HCT116 (cell line): ENCODE data around the gene TMEM132C. TPM values are rescaled to one million over a fixed set of nuclear protein-coding genes. Genes with fewer than 3 reads are reported as not detected.

Experiments used
- ATAC-seq: fragments of 200-7000 bp; cut with Tn5 transposase; 2 replicates; pipeline ENCODE4 v1.9.1; 2020; ENCODE audit warnings: mild to moderate bottlenecking, moderate library complexity
- BruUV-seq: library from RNA; stranded (reverse); fragments of 400-500 nt; replicated peaks from 2 replicates; lab custom pipeline; 2021; lab: Mats Ljungman, UMichigan
- CTCF ChIA-PET: fragments of 300-600 bp; sonication (Branson Sonifier 250); formaldehyde crosslinking; loops from one replicate; lab custom pipeline; 2021; ENCODE audit warnings: antibody characterized with exemption; lab: Charles Lee
- POLR2A ChIA-PET: fragments of 300-600, 350-600 bp; sonication (Branson Sonifier 250); formaldehyde crosslinking; loops from one replicate; lab custom pipeline; 2021; ENCODE audit warnings: antibody characterized with exemption; lab: Charles Lee
- RAD21 ChIA-PET, 2 experiments: fragments of 300-600 bp; sonication (Branson Sonifier 250); formaldehyde crosslinking; loops; one replicate each; lab custom pipeline; 2023; ENCODE audit warnings: low total read pairs in 2 of 2; ENCODE audit not compliant: uncharacterized antibody in 2 of 2, unreplicated experiment in 2 of 2, low non-redundant PET in 1 of 2; lab: Charles Lee
- DNase-seq: peaks from one replicate; pipeline ENCODE4 v3.0.0-alpha.2; 2010; ENCODE audit warnings: low read depth, low spot score
- H2AFZ ChIP-seq: fragments of 200-600 bp; shearing (Covaris generic), sonication (generic); 2 replicates; pipeline ENCODE4 v1.6.1; 2017; ENCODE audit warnings: low read depth, mixed run types, mixed read lengths, antibody characterized with exemption, low read length; ENCODE audit not compliant: poor library complexity, severe bottlenecking
- H3K27ac ChIP-seq: 2 replicates; pipeline ENCODE4 v1.5.1; 2012; ENCODE audit warnings: low read depth, low read length
- H3K27me3 ChIP-seq: fragments of 200-600 bp; sonication (generic); 2 replicates; pipeline ENCODE4 v1.6.1; 2016; ENCODE audit warnings: mixed run types, low read length, mixed read lengths; ENCODE audit not compliant: insufficient read depth
- H3K36me3 ChIP-seq, 2 experiments: fragments of 200-500 bp in 1 of 2; fragments of 200-600 bp in 1 of 2; sonication (Bioruptor generic) in 1 of 2; sonication (generic) in 1 of 2; 2 replicates each; pipeline versions ENCODE4 v1.5.1 to v1.6.1; 2014 to 2016; ENCODE audit warnings: low read length in 2 of 2, inconsistent platforms in 1 of 2, mixed read lengths in 1 of 2, mixed run types in 1 of 2; ENCODE audit not compliant: insufficient read depth in 2 of 2, control insufficient read depth in 1 of 2
- H3K4me1 ChIP-seq, 2 experiments: fragments of 200-600 bp in 1 of 2; sonication (generic) in 1 of 2; 2 replicates each; pipeline versions ENCODE4 v1.5.1 to v1.6.1; 2012 to 2017; ENCODE audit warnings: low read length in 2 of 2, inconsistent platforms in 1 of 2, mild to moderate bottlenecking in 1 of 2, mixed read lengths in 1 of 2, mixed run types in 1 of 2, moderate library complexity in 1 of 2; ENCODE audit not compliant: insufficient read depth in 2 of 2, control insufficient read depth in 1 of 2
- H3K4me2 ChIP-seq: fragments of 200-600 bp; sonication (generic); 2 replicates; pipeline ENCODE4 v1.6.1; 2017; ENCODE audit warnings: mixed run types, low read length, mixed read lengths
- H3K4me3 ChIP-seq, 2 experiments: fragments of 200-600 bp in 1 of 2; sonication (generic) in 1 of 2; replicated peaks in 1 of 2; 2 replicates each; pipeline ENCODE4 v1.5.1; 2011 to 2016; ENCODE audit warnings: low read length in 2 of 2, control low read depth in 1 of 2, low read depth in 1 of 2, mild to moderate bottlenecking in 1 of 2, mixed read lengths in 1 of 2, mixed run types in 1 of 2
- H3K79me2 ChIP-seq: fragments of 200-600 bp; sonication (generic); 2 replicates; pipeline ENCODE4 v1.6.1; 2017; ENCODE audit warnings: mild to moderate bottlenecking, mixed run types, low read length, moderate library complexity, mixed read lengths; ENCODE audit not compliant: insufficient read depth
- H3K9ac ChIP-seq: fragments of 200-600 bp; sonication (generic); 2 replicates; pipeline ENCODE4 v1.6.1; 2016; ENCODE audit warnings: low read length, mixed read lengths
- H3K9me2 ChIP-seq: fragments of 200-600 bp; sonication (generic), shearing (Covaris generic); 2 replicates; pipeline ENCODE4 v1.6.1; 2017; ENCODE audit warnings: mixed run types, mild to moderate bottlenecking, moderate library complexity; ENCODE audit not compliant: insufficient read depth
- H3K9me3 ChIP-seq, 2 experiments: fragments of 200-500 bp in 1 of 2; fragments of 200-600 bp in 1 of 2; sonication (Bioruptor generic) in 1 of 2; sonication (generic) in 1 of 2; 2 replicates each; pipeline ENCODE4 v1.6.1; 2014 to 2017; ENCODE audit warnings: low read length in 2 of 2, mixed read lengths in 2 of 2, inconsistent platforms in 1 of 2, low read depth in 1 of 2, mild to moderate bottlenecking in 1 of 2, mixed run types in 1 of 2, moderate library complexity in 1 of 2; ENCODE audit not compliant: control insufficient read depth in 1 of 2, insufficient read depth in 1 of 2
- H4K20me1 ChIP-seq: fragments of 200-600 bp; sonication (generic), shearing (Covaris generic); 2 replicates; pipeline ENCODE4 v1.6.1; 2017; ENCODE audit warnings: mixed run types, mild to moderate bottlenecking, moderate library complexity; ENCODE audit not compliant: insufficient read depth
- CBX3 ChIP-seq: IDR thresholded peaks from 2 replicates; pipeline ENCODE4 v1.6.1; 2012; ENCODE audit warnings: low read depth
- CEBPB ChIP-seq: IDR thresholded peaks from 2 replicates; pipeline ENCODE4 v1.6.1; 2012; ENCODE audit warnings: low read depth
- EGR1 ChIP-seq: IDR thresholded peaks from 2 replicates; pipeline ENCODE4 v1.6.1; 2012; ENCODE audit warnings: low read depth
- EZH2 ChIP-seq: fragments of 200-600 bp; sonication (generic); IDR thresholded peaks from 2 replicates; pipeline ENCODE4 v1.6.1; 2017; ENCODE audit warnings: antibody characterized with exemption, mixed run types
- EZH2phosphoT487 ChIP-seq: fragments of 200-600 bp; IDR thresholded peaks from 2 replicates; pipeline ENCODE4 v1.6.1; 2018; ENCODE audit warnings: antibody characterized with exemption, borderline replicate concordance
- JUND ChIP-seq: IDR thresholded peaks from 2 replicates; pipeline ENCODE4 v1.6.1; 2012
- POLR2A ChIP-seq: IDR thresholded peaks from 2 replicates; pipeline ENCODE4 v1.7.0; 2011; ENCODE audit warnings: borderline replicate concordance; ENCODE audit not compliant: insufficient read depth, insufficient read length; ENCODE audit errors: extremely low read depth
- SIN3A ChIP-seq: IDR thresholded peaks from 2 replicates; pipeline ENCODE4 v1.6.1; 2012; ENCODE audit warnings: low read depth
- SP1 ChIP-seq: IDR thresholded peaks from 2 replicates; pipeline ENCODE4 v1.6.1; 2012; ENCODE audit warnings: low read depth
- ZFX ChIP-seq: fragments of 450-650 bp; IDR thresholded peaks from 2 replicates; pipeline ENCODE4 v1.6.1; 2017
- ZNF274 ChIP-seq: fragments of 200-500 bp; sonication (Bioruptor generic); IDR thresholded peaks from 2 replicates; pipeline ENCODE4 v1.6.1; 2014; ENCODE audit warnings: mild to moderate bottlenecking, low read depth, low read length, inconsistent platforms
- intact Hi-C: fragments of 100-400 bp; cut with micrococcal nuclease; formaldehyde crosslinking; loops from 2 replicates; pipeline ENCODE4 v1.10.0; 2022
- total RNA-seq: library from RNA; stranded (reverse); gene quantifications from one replicate; pipeline ENCODE4 v1.2.1, GENCODE V29; 2021; ENCODE audit not compliant: unreplicated experiment
- TF ChIP-seq, protein P1 (sequence below): IDR thresholded peaks from 2 replicates; pipeline ENCODE4 v1.6.1; 2011; ENCODE audit warnings: mild to moderate bottlenecking, low read length, moderate library complexity; ENCODE audit not compliant: insufficient replicate concordance; ENCODE audit errors: extremely low read depth
- TF ChIP-seq, protein P2 (sequence below): IDR thresholded peaks from 2 replicates; pipeline ENCODE4 v1.6.1; 2012; ENCODE audit warnings: low read depth
- TF ChIP-seq, protein P3 (sequence below): IDR thresholded peaks from 2 replicates; pipeline ENCODE4 v1.6.1; 2012
- TF ChIP-seq, protein P4 (sequence below), 3 experiments: fragments of 200-600 bp in 1 of 3; sonication (generic) in 1 of 3; IDR thresholded peaks in 2 of 3; conservative IDR thresholded peaks in 1 of 3; 2 replicates each; pipeline ENCODE4 v1.5.1; 2012 to 2017; ENCODE audit warnings: low read depth in 2 of 3, low read length in 2 of 3, antibody characterized with exemption in 1 of 3, borderline replicate concordance in 1 of 3, control low read depth in 1 of 3, mild to moderate bottlenecking in 1 of 3, mixed read lengths in 1 of 3, mixed run types in 1 of 3, moderate library complexity in 1 of 3; ENCODE audit not compliant: insufficient read depth in 1 of 3

The TMEM132C gene
- total RNA-seq, 1 experiment from 2014 or later, result not detected

DNA sequence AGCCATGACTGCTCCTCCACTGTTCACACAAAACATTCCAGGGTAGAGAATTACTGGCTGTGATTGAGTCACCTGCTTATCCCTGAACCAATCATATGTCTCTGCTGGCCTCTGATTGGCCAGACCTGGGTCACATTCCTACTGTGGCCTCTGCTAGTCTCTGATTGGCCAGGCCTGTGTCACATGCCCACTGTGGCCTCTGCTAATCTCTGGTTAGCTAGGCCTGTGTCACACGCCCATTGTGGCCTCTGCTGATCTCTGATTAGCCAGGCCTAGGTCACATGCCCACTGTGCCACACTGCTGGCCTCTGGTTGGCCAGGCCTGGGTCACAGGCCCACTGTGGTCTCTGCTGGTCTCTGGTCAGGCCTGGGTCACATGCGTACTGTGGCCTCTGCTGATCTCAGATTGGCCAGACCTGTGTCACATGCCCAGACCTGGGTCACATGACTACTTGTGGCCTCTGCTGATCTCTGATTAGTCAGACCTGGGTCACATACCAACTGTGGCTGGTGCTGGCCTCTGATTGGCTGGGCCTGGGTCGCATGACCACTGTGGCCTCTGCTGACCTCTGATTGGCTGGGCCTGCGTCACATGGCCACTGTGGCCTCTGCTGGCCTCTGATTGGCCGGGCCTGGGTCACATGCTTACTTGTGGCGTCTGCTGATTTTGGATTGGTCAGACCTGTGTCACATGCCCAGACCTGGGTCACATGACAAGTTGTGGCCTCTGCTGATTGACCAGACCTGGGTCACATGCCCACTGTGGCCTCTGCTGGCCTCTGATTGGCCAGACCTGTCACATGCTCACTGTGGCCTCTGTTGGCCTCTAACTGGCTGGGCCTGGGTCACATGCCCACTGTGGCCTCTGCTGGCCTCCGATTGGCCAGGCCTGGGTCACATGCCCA lies 305.2 kb downstream of the TMEM132C start:
- Histone ChIP-seq H4K20me1 (no peaks in the 10 kb centered on the region), H3K36me3 (no peaks in the 10 kb centered on the region), H3K4me2 (no peak overlapping the region), H3K9me2 (no peaks in the 10 kb centered on the region), H3K79me2 (no peaks in the 10 kb centered on the region), H3K27ac (no peak overlapping the region), H3K9ac (no peak overlapping the region), H3K9me3 (peaks cover 14 to 29% of the 10 kb centered on the region in 2 experiments; a peak in 2 of 4 replicates), H3K27me3 (no peaks in the 10 kb centered on the region), H2AFZ (no peak overlapping the region), H3K4me3 (no peak overlapping the region), H3K4me1 (no peaks in the 10 kb centered on the region)
- RAD21 ChIA-PET, result no interaction called here
- BruUV-seq, result no TSS peak
- POLR2A ChIA-PET, result no interaction called here
- intact Hi-C loops, result no loop called here
- no peak for DNase-seq
- CTCF ChIA-PET, result no interaction called here
- TF ChIP-seq POLR2A, result no peak
- TF ChIP-seq JUND, result no peak
- TF ChIP-seq, protein P1, sequence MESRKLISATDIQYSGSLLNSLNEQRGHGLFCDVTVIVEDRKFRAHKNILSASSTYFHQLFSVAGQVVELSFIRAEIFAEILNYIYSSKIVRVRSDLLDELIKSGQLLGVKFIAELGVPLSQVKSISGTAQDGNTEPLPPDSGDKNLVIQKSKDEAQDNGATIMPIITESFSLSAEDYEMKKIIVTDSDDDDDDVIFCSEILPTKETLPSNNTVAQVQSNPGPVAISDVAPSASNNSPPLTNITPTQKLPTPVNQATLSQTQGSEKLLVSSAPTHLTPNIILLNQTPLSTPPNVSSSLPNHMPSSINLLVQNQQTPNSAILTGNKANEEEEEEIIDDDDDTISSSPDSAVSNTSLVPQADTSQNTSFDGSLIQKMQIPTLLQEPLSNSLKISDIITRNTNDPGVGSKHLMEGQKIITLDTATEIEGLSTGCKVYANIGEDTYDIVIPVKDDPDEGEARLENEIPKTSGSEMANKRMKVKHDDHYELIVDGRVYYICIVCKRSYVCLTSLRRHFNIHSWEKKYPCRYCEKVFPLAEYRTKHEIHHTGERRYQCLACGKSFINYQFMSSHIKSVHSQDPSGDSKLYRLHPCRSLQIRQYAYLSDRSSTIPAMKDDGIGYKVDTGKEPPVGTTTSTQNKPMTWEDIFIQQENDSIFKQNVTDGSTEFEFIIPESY, result no peak
- TF ChIP-seq CEBPB, result no peak
- TF ChIP-seq, protein P2, sequence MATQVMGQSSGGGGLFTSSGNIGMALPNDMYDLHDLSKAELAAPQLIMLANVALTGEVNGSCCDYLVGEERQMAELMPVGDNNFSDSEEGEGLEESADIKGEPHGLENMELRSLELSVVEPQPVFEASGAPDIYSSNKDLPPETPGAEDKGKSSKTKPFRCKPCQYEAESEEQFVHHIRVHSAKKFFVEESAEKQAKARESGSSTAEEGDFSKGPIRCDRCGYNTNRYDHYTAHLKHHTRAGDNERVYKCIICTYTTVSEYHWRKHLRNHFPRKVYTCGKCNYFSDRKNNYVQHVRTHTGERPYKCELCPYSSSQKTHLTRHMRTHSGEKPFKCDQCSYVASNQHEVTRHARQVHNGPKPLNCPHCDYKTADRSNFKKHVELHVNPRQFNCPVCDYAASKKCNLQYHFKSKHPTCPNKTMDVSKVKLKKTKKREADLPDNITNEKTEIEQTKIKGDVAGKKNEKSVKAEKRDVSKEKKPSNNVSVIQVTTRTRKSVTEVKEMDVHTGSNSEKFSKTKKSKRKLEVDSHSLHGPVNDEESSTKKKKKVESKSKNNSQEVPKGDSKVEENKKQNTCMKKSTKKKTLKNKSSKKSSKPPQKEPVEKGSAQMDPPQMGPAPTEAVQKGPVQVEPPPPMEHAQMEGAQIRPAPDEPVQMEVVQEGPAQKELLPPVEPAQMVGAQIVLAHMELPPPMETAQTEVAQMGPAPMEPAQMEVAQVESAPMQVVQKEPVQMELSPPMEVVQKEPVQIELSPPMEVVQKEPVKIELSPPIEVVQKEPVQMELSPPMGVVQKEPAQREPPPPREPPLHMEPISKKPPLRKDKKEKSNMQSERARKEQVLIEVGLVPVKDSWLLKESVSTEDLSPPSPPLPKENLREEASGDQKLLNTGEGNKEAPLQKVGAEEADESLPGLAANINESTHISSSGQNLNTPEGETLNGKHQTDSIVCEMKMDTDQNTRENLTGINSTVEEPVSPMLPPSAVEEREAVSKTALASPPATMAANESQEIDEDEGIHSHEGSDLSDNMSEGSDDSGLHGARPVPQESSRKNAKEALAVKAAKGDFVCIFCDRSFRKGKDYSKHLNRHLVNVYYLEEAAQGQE, result no peak
- TF ChIP-seq, protein P3, sequence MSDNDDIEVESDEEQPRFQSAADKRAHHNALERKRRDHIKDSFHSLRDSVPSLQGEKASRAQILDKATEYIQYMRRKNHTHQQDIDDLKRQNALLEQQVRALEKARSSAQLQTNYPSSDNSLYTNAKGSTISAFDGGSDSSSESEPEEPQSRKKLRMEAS, result no peak
- TF ChIP-seq EGR1, result no peak
- TF ChIP-seq EZH2, result no peak
- TF ChIP-seq ZNF274, result no peak
- TF ChIP-seq CBX3, result no peak
- no peak for TF ChIP-seq ZFX
- TF ChIP-seq SP1, result no peak
- TF ChIP-seq, protein P4, sequence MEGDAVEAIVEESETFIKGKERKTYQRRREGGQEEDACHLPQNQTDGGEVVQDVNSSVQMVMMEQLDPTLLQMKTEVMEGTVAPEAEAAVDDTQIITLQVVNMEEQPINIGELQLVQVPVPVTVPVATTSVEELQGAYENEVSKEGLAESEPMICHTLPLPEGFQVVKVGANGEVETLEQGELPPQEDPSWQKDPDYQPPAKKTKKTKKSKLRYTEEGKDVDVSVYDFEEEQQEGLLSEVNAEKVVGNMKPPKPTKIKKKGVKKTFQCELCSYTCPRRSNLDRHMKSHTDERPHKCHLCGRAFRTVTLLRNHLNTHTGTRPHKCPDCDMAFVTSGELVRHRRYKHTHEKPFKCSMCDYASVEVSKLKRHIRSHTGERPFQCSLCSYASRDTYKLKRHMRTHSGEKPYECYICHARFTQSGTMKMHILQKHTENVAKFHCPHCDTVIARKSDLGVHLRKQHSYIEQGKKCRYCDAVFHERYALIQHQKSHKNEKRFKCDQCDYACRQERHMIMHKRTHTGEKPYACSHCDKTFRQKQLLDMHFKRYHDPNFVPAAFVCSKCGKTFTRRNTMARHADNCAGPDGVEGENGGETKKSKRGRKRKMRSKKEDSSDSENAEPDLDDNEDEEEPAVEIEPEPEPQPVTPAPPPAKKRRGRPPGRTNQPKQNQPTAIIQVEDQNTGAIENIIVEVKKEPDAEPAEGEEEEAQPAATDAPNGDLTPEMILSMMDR (IDR thresholded peaks at IDR 0.05 in 2 of 3, conservative IDR thresholded peaks at IDR 0.05 in 1 of 3; ENCODE audit: borderline replicate concordance in 1 of 3, insufficient read depth in 1 of 3, low read depth in 2 of 3, low read length in 2 of 3), result no peak
- TF ChIP-seq SIN3A, result no peak
- TF ChIP-seq EZH2phosphoT487, result no peak
- no peak for ATAC-seq
